Vagina (tissue), 2 donors: ENCODE measurements around the gene RBKS.

ENCODE experiments used
- CTCF ChIP-seq, 3 experiments: fragments of 450-650 bp in 2 of 3; fragments of 200-600 bp in 1 of 3; sonication (generic) in 1 of 3; IDR thresholded peaks; one replicate each; pipeline ENCODE4 v1.5.1; 2017 to 2019; ENCODE audit warnings: antibody characterized with exemption in 3 of 3, mild to moderate bottlenecking in 2 of 3, moderate library complexity in 2 of 3
- POLR2AphosphoS5 ChIP-seq, 2 donors: sonication (generic); formaldehyde crosslinking; IDR thresholded peaks; one replicate each; pipeline ENCODE4 v1.9.0; 2017; ENCODE audit warnings: antibody characterized with exemption in 2 of 2, mild to moderate bottlenecking in 2 of 2, low read depth in 1 of 2; ENCODE audit not compliant: insufficient read depth in 1 of 2

DNA sequence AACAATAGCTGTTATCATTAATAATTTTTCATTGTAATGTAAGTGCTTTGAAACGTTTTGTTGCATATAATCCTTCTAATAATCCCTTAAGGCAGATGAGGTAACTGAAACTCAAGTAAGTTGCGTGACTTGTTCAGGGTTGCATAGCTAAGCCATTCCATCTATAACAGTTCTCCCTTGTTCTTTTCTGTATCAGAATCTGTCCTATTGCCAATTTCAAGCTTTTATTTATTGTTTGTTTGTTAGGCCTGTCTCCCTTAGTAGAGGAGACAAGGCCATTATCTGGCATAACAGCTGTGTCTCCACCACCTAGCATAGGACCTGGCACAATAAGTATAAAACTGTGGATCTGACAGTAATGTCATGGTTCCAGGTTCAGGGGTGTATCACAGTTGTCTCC is 19.7 kb upstream of the RBKS start:
- TF ChIP-seq CTCF (IDR thresholded peaks at IDR 0.05) (no peak), POLR2AphosphoS5 (IDR thresholded peaks at IDR 0.05; ENCODE audit: insufficient read depth in 1 of 2, low read depth in 1 of 2) (no peak)
